Stimulated activated CD8-positive, alpha-beta memory T cell treated with anti-CD3 and anti-CD28 coated beads, Interleukin-2, amount 100 ng/mL, for 48 hours (primary cell): Measurements from ENCODE around the gene GNAO1.

Experiments used
- DNase-seq, 2 donors: peaks; one replicate each; pipeline ENCODE4 v3.0.0-alpha.2; 2020; ENCODE audit warnings: low read depth in 2 of 2

The GNAO1 gene

GRCh38 chr16:56191156-56191815, at the start of gene GNAO1:
TSS of gene GNAO1 (plus strand) at chr16:56191489. CDS start at chr16:56192236, 747 bp downstream.
- DNase-seq: peak in 1 of 2 donors; percentile 52

GRCh38 chr16:56143666-56144065, 47.6 kb upstream of the GNAO1 start:
- DNase-seq: no peak

- DNase-seq: no peak
Measured at GRCh38 chr16:56145369-56145768, 45.9 kb upstream of the GNAO1 start.

GRCh38 chr16:56151621-56152020, 39.7 kb upstream of the GNAO1 start:
- DNase-seq: no peak

GRCh38 chr16:56161658-56162057, 29.6 kb upstream of the GNAO1 start:
- no peak for DNase-seq

- no peak for DNase-seq
Measured at GRCh38 chr16:56163089-56163488, 28.2 kb upstream of the GNAO1 start.

GRCh38 chr16:56163938-56164337, 27.4 kb upstream of the GNAO1 start:
- DNase-seq: no peak

- DNase-seq: no peak
Measured at GRCh38 chr16:56164636-56165035, 26.7 kb upstream of the GNAO1 start.

GRCh38 chr16:56174411-56174810, 16.9 kb upstream of the GNAO1 start:
- DNase-seq: no peak

GRCh38 chr16:56181401-56181800, 9.9 kb upstream of the GNAO1 start:
- no peak for DNase-seq

- DNase-seq: no peak
Measured at GRCh38 chr16:56183266-56183665, 8.0 kb upstream of the GNAO1 start.

GRCh38 chr16:56190048-56190676, 1.1 kb upstream of the GNAO1 start:
- no peak for DNase-seq

GRCh38 chr16:56190677-56191155, 573 bp upstream of the GNAO1 start:
- no peak for DNase-seq

- DNase-seq: no peak
Measured at GRCh38 chr16:56191835-56192634, 746 bp downstream of the GNAO1 start.

- no peak for DNase-seq
Measured at GRCh38 chr16:56192635-56192945, 1.3 kb downstream of the GNAO1 start.

- DNase-seq: no peak
Measured at GRCh38 chr16:56192986-56193945, 2.0 kb downstream of the GNAO1 start.

GRCh38 chr16:56193951-56194726, 2.9 kb downstream of the GNAO1 start:
- peak; percentile 58 to 66 for DNase-seq

GRCh38 chr16:56195151-56195550, 3.9 kb downstream of the GNAO1 start:
- DNase-seq: no peak

GRCh38 chr16:56196381-56196780, 5.1 kb downstream of the GNAO1 start:
- no peak for DNase-seq

GRCh38 chr16:56197192-56197992, 6.1 kb downstream of the GNAO1 start:
- no peak for DNase-seq
